ENCODE measurements around the gene SERTAD4.

DNA sequence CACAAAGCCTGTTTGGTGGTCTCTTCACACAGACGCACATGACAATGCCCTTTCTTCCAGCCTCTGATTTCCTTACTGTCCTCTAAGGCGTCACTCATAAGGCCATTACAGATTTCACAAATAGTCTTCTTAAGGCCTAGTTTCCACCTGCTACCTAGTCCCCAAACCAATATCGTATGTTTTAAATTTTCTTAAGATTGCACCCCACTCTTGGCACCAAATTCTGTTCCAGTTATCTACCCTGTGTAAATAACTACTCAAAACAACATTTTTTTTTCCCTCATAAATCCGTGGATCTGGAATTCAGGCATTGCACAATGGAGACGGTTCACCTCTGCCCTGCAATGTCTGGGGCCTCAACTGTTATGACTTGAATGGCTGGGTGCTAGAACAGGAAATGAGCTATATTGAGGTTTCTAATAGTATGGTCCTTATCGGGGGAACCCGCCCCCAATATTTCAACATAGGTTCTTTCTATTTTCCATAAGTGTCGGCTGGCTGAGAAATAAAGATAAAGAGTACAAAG, 36.9 kb upstream of the SERTAD4 start:
- TF ChIP-seq, protein P1, sequence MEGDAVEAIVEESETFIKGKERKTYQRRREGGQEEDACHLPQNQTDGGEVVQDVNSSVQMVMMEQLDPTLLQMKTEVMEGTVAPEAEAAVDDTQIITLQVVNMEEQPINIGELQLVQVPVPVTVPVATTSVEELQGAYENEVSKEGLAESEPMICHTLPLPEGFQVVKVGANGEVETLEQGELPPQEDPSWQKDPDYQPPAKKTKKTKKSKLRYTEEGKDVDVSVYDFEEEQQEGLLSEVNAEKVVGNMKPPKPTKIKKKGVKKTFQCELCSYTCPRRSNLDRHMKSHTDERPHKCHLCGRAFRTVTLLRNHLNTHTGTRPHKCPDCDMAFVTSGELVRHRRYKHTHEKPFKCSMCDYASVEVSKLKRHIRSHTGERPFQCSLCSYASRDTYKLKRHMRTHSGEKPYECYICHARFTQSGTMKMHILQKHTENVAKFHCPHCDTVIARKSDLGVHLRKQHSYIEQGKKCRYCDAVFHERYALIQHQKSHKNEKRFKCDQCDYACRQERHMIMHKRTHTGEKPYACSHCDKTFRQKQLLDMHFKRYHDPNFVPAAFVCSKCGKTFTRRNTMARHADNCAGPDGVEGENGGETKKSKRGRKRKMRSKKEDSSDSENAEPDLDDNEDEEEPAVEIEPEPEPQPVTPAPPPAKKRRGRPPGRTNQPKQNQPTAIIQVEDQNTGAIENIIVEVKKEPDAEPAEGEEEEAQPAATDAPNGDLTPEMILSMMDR (IDR thresholded peaks at IDR 0.05), result no peak
- TF ChIP-seq POLR2AphosphoS5 (IDR thresholded peaks at IDR 0.05), result no peak
